Activated T-cell treated with anti-CD3 and anti-CD28 coated beads, Interleukin-2, amount 50 U/mL, for 24 hours (primary cell): Measurements from ENCODE around the gene MAMDC4.
"Not testable (repeated sequence)": the region's sequence is repeated elsewhere in the genome, so short reads cannot be mapped to it uniquely, and the experiment has no call there.

Source experiments
- DNase-seq: peaks from one replicate; pipeline ENCODE4 v3.0.0-alpha.2; 2020
- H3K27ac Mint-ChIP-seq: 2 replicates; pipeline ENCODE4 v1.8.0; 2020; ENCODE audit warnings: mild to moderate bottlenecking, mixed read lengths
- H3K27me3 Mint-ChIP-seq: 2 replicates; pipeline ENCODE4 v1.8.0; 2020; ENCODE audit warnings: mixed read lengths
- H3K36me3 Mint-ChIP-seq: 2 replicates; pipeline ENCODE4 v1.8.0; 2020; ENCODE audit warnings: low read depth, mixed read lengths
- H3K4me1 Mint-ChIP-seq: 2 replicates; pipeline ENCODE4 v1.8.0; 2020; ENCODE audit warnings: low read depth, mixed read lengths
- H3K4me3 Mint-ChIP-seq: 2 replicates; pipeline ENCODE4 v1.8.0; 2020; ENCODE audit warnings: mild to moderate bottlenecking, moderate library complexity, mixed read lengths
- H3K9me3 Mint-ChIP-seq: 2 replicates; pipeline ENCODE4 v1.8.0; 2020; ENCODE audit warnings: mixed read lengths

MAMDC4 gene

DNA sequence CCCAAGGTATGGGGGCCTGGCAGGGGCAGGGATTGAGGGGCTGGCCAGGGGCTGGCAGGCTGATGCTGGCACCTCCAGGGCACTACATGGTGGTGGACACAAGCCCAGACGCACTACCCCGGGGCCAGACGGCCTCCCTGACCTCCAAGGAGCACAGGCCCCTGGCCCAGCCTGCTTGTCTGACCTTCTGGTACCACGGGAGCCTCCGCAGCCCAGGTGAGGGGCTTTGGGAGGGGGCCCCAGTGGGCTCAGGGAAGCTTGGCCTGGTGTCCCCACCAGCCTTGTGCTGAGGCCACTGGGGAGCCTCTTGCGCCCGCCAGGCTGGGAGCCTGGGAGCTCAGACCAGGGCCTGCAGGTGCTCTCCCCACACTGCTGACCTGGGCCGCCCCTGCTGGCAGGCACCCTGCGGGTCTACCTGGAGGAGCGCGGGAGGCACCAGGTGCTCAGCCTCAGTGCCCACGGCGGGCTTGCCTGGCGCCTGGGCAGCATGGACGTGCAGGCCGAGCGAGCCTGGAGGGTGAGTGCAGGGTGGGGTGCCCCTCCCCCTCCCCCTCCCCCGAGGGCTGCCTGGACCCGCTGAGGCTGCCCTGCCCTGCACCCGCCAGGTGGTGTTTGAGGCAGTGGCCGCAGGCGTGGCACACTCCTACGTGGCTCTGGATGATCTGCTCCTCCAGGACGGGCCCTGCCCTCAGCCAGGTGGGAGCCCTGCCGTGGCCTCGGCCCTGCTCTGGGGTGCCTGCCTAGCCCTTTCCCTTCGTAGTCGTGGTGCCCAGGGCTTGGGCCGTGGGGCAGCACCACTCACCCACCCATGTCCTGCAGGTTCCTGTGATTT lies 5.7 kb downstream of the MAMDC4 start:
- Mint-ChIP-seq H3K27me3 (no peaks in the 10 kb centered on the region), H3K9me3 (no peaks in the 10 kb centered on the region), H3K36me3 (peaks cover 22% of the 10 kb centered on the region), H3K4me1 (no peaks in the 10 kb centered on the region), H3K4me3 (no peak overlapping the region), H3K27ac (no peak overlapping the region)
- DNase-seq = no peak

DNA sequence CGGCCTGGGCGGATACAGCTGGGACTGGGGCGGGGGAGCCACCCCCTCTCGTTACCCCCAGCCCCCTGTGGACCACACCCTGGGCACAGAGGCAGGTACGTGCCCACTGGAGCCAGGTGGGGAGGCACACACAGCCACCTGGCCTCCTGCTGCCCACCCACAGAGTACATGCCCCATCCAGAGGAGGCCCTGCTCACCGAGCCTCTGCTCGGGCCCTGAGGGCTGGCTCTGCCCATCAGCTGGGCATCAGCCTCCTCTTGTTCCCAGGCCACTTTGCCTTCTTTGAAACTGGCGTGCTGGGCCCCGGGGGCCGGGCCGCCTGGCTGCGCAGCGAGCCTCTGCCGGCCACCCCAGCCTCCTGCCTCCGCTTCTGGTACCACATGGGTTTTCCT lies 6.3 kb downstream of the MAMDC4 start:
- Mint-ChIP-seq H3K27ac (no peak overlapping the region), H3K9me3 (no peaks in the 10 kb centered on the region), H3K27me3 (no peaks in the 10 kb centered on the region), H3K4me3 (no peak overlapping the region), H3K4me1 (peaks cover under 1% of the 10 kb centered on the region), H3K36me3 (peaks cover 28% of the 10 kb centered on the region)
- no peak for DNase-seq

DNA sequence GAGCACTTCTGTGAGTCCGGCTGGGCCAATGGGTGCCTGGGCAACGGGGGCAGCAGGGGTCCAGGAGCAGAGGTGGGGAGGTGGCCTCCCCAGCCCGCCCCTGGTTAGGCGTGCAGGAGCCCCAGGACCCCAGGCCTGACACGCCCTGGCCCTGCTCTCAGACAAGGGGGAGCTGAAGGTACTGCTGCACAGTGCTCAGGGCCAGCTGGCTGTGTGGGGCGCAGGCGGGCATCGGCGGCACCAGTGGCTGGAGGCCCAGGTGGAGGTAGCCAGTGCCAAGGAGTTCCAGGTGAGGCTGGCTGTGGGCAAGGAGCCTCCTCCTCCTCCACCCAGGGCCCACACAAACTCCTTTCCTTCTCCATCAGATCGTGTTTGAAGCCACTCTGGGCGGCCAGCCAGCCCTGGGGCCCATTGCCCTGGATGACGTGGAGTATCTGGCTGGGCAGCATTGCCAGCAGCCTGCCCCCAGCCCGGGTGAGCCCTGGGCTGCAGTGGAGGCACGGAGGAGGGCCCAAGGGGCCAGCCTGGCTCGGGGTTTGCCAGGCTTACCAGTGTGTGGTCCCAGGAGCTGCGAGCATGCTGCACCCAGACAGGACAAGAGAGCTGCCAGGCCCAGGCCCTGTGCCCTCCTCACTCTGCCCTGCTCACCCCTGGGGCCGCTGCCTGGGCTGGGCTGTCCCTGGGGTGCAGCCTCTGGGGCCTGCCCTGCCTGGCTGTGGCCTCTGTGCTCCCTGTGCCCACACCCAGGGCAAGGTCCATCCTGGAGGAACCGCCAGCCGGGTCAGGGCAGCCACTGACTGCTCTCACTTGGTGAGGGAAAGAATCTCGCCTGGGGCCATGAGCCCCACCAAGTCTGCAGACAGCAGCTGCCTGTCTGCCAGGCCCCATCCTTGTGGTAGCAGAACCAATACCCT lies 7.0 kb downstream of the MAMDC4 start:
- Mint-ChIP-seq H3K9me3 (no peaks in the 10 kb centered on the region), H3K4me3 (no peak overlapping the region), H3K4me1 (peaks cover 7% of the 10 kb centered on the region), H3K27me3 (no peaks in the 10 kb centered on the region), H3K27ac (no peak overlapping the region), H3K36me3 (peaks cover 35% of the 10 kb centered on the region)
- no peak for DNase-seq

DNA sequence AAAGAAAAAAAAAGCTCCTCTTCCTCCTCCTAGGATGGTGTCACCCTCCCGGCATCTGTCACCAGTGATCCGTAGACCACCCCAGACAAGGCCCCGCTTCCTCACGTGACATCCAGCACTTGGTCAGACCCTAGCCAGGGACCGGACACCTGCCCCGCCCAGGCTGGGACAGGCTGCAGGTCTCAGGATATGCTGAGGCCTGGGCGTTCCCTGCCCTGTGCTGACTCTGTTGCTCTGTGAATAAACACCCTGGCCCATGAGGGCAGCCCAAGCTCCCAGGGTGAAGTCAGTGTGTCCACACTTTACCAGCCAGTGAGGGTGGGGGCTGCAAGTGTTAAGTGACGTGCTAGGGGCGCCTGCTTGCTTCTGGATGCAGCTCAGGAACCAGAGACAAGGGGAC lies 8.4 kb downstream of the MAMDC4 start:
- H3K27ac Mint-ChIP-seq = peak overlapping the region; percentile 59
- peaks cover 18% of the 10 kb centered on the region for H3K4me1 Mint-ChIP-seq
- H3K9me3 Mint-ChIP-seq = no peaks in the 10 kb centered on the region
- peaks cover 45% of the 10 kb centered on the region for H3K36me3 Mint-ChIP-seq
- no peaks in the 10 kb centered on the region for H3K27me3 Mint-ChIP-seq
- DNase-seq = no peak
- H3K4me3 Mint-ChIP-seq = no peak overlapping the region

DNA sequence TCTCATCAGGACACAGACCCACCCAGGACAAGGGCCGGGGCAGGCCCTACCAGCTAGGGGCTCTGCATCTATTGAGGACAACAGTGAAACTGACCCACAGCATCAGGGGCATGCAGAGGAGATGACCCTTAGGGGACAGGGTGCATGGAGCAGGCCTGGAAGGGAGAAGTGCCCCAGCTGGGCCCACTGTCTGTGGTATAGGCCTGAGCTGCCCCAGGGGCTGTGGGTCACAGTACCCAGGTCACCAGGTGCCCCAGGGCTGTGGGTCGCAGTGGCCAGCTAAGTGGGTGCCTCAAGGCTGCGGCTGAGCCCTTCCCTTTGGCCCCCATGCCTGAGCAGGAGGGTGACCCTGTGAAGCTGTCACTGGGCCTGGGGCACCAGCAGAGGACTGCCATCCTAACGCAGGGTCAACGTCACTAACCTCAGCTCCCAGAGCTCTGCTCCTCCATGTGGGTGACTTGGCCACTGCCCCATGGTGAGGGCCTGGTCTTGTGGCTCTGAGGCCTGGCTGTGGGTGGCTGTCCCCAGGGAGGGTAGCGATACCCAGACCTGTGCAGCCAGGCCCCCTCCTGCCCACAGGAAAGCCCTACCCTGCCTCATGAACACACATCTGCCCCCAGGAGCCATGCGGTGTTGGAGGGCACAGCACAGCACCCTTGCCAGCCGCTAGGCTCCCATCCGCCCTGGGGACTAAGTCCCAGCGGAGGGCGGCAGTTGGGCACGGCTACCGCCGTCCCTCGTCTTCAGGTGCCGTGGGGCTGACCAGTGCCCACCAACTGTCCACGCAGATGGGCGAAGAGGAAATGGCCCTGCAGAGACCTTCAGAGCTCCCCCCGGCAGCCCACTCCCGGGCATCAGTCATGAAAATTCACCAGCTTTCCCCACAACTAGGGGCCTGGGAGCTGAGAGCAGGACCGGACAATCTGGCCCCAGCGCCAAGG lies 9.1 kb downstream of the MAMDC4 start:
- DNase-seq = no peak
- H3K27me3 Mint-ChIP-seq = no peaks in the 10 kb centered on the region

DNA sequence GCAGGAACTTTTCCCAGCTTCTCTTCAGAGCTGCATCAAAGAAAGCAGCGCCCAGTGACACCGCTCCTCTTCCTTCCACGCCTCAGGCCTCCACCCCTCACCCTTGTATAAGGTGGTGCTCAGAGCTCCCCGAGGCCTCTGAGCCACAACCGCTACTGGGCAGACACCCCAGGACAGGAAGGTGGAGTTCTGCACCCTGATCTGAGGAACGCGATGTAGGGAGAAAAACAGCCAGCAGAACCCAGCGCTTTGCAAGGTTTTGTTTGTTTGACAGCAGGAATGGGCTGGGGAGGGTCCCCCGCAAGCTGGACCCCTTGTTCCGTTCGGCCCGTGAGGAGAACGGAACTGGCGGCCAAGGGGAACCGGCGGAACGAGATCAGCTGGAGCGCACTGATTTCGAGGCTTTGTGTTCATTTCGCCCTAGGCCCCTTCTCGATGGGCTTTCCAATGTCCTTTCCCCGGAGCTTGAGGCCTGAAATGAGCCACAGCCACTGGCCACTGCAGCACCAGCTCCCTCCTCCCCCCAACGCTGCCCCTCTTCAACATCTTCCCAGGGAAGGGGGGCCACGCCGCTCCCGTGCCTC lies 9.8 kb downstream of the MAMDC4 start:
- Mint-ChIP-seq H3K4me1 (peaks cover 18% of the 10 kb centered on the region), H3K36me3 (peaks cover 47% of the 10 kb centered on the region), H3K27ac (no peak overlapping the region), H3K9me3 (no peaks in the 10 kb centered on the region), H3K27me3 (no peaks in the 10 kb centered on the region), H3K4me3 (no peak overlapping the region)
- no peak for DNase-seq

More for the DNA sequence above, 9.1 kb downstream of the MAMDC4 start:
- H3K9me3 Mint-ChIP-seq = no peaks in the 10 kb centered on the region
- H3K4me1 Mint-ChIP-seq = peaks cover 18% of the 10 kb centered on the region
- peaks cover 47% of the 10 kb centered on the region for H3K36me3 Mint-ChIP-seq
- H3K4me3 Mint-ChIP-seq = no peak overlapping the region
- H3K27ac Mint-ChIP-seq = no peak overlapping the region

DNA sequence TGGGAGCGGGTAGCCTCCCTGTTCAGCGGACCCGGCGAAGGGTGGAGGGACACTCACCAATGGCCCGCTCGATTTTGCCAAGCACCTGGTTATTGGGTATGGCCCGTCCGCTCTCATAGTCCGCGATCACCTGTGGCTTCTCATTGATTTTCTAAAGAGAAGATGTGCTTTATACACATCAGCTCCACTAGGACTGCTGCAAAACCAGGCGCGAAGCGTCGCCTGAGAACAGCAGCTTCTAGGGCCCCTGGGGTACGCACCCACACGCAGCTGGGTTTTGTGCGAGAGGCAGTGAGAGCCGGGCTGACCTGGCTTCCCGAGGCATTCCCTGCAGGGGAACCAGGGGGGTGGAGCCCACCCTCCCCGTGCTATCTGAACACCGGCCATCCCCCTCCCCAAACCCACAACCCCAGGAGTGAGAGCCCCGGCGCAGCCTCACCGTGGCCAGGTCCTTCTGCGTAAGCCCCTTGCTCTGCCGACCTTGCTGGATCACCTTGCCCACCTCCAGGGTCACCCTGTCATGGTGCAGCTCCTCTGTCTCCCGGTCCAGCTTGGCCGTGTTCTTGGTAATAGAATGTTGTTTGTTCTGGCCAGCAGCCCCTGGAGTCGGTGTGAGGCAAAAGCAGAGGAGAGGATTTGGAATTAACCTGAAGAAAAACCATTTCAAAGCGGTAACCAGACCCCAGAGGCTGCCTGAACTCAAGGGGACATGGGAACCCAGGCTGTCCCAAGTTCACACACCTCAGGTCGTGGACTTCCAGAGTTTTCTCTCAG lies 10.9 kb downstream of the MAMDC4 start:
- no peaks in the 10 kb centered on the region for H3K9me3 Mint-ChIP-seq
- H3K27me3 Mint-ChIP-seq = no peaks in the 10 kb centered on the region
- no peak overlapping the region for H3K4me3 Mint-ChIP-seq
- no peak for DNase-seq
- no peak overlapping the region for H3K27ac Mint-ChIP-seq
- peaks cover 22% of the 10 kb centered on the region for H3K4me1 Mint-ChIP-seq
- H3K36me3 Mint-ChIP-seq = peaks cover 49% of the 10 kb centered on the region

DNA sequence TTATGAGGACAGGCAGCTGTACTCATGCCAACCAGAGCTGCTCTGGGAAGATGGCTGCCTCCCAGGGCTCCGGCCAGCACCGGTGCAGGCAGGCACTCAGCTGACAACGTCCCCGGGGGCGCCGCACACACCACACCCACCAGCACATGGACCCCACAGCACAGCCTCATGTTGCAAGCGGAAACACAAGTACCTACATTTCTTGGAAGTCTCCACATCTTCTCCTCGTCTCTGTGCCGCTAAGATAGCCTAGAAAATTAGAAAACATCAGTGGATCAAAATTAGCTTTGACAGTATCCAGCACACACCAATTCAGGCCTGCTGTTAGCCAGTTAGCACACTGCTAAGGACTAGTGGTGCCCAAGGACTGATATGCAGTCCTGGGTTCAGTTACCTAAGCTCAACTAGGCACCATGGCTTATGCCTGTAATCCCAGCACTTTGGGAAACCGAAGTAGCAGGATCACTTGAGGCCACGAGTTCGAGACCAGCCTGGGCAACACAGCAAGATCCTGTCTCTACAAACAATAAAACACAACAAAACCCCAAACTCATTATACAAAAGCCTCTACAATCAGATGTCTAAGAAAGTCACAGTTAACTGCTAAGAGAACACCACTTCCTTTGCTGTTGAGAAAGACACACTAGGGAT lies 11.6 kb downstream of the MAMDC4 start:
- DNase-seq = no peak
- peak overlapping the region; percentile 86 for H3K4me3 Mint-ChIP-seq
- no peaks in the 10 kb centered on the region for H3K27me3 Mint-ChIP-seq
- peak overlapping the region; percentile 74 for H3K27ac Mint-ChIP-seq
- no peaks in the 10 kb centered on the region for H3K9me3 Mint-ChIP-seq
- H3K36me3 Mint-ChIP-seq = peaks cover 51% of the 10 kb centered on the region
- peaks cover 23% of the 10 kb centered on the region for H3K4me1 Mint-ChIP-seq

DNA sequence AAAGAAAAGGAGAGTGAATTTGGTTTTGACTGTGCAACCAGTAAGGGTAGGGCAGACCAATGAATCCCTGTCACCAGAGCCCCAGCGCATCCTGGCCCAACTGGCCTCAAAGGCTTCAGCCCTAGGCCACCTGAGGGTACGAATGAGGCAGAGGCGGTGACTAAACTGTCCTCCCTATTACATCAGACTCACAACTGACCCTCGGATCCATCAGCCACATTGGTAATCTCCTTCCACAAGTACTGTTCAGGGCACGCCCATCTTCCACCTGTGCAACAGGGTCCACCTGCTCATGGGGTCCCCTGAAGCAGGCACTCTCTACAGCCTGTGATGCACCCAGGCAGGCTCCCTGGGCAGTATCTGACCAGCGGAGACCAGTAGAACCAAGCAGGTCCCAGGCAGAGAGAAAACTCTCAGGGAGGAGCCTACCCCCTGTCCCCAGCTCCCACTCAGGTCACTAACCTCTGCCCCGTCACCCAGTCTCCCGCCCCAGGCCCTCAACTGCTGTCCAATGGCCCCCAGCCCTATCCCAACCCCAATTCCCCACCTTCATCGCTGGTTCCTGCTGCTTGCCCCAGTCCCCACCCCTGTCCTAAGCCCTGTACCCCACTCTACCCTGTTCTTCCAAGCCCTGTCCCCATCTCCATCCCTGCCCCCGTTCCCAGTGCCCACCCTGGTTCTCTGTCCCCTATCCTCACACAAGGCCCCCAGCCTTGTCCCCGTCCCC lies 13.1 kb downstream of the MAMDC4 start:
- H3K36me3 Mint-ChIP-seq = peaks cover 51% of the 10 kb centered on the region
- peak overlapping the region; percentile 86 for H3K27ac Mint-ChIP-seq
- peak overlapping the region; percentile 86 for H3K4me3 Mint-ChIP-seq
- no peak for DNase-seq
- H3K9me3 Mint-ChIP-seq = no peaks in the 10 kb centered on the region
- H3K27me3 Mint-ChIP-seq = no peaks in the 10 kb centered on the region
- H3K4me1 Mint-ChIP-seq = peaks cover 24% of the 10 kb centered on the region

DNA sequence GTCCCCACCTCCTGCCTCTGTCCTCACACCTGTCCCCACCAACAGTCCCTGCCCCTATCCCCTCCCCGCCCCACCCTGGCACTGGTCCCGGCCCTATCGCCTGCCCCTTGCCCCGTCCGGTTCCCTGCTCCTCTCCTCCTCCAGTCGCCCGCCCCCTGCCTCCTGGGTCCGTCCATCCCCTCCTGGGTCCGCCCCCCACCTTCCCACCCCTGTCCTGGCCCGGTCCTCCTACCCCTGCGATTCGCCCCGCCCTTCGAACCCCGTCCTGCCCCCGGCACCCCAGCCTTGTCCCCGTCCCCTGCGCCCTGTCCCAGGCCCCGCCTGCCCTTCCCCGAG lies 13.6 kb downstream of the MAMDC4 start:
- no peaks in the 10 kb centered on the region for H3K27me3 Mint-ChIP-seq
- no peak for DNase-seq
- H3K9me3 Mint-ChIP-seq = no peaks in the 10 kb centered on the region
- peaks cover 24% of the 10 kb centered on the region for H3K4me1 Mint-ChIP-seq
- H3K36me3 Mint-ChIP-seq = peaks cover 47% of the 10 kb centered on the region
- peak overlapping the region; percentile 90 for H3K27ac Mint-ChIP-seq
- peak overlapping the region; percentile 86 for H3K4me3 Mint-ChIP-seq

DNA sequence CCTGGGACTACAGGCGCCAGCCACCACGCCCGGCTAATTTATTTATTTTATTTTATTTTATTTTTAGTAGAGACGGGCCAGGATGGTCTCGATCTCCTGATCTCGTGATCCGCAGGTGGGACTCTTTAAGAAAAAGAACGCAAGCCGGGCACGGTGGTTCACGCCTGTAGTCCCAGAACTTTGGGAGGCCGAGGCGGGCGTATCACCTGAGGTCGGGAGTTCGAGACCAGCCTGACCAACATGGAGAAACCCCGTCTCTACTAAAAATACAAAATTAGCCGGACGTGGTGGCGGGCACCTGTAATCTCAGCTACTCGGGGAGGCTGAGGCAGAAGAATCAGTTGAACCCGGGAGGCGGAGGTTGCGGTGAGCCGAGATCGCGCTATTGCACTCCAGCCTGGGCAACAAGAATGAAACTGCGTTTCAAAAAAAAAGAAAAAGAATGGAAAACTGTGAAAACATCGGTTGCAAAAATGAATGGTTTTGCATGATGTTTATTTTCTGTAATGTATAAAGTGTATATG lies 14.8 kb downstream of the MAMDC4 start:
- H3K27me3 Mint-ChIP-seq = not testable (repeated sequence)
- H3K4me1 Mint-ChIP-seq = peaks cover 24% of the 10 kb centered on the region
- H3K27ac Mint-ChIP-seq = peak overlapping the region; percentile 76

DNA sequence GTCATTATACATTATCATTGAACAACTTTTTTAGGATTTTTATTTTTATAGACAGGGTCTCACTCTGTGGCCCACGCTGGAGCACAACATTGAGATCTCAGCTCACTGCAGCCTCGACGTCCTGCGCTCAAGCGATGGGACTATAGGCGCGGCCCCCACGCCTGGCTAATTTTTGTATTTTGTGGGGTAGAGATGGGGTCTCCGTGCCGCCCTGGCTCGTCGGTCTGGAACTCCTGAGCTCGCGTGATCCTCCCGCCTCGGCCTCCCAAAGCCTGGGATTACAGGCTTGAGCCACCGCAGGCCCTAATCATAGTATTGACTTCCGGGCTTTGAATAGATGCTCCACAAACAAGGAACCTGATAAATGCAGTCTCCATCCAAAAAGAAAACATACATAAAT lies 15.3 kb downstream of the MAMDC4 start:
- Mint-ChIP-seq H3K9me3 (no peaks in the 10 kb centered on the region), H3K36me3 (peaks cover 32% of the 10 kb centered on the region), H3K4me3 (peak overlapping the region; percentile 79), H3K4me1 (peaks cover 24% of the 10 kb centered on the region), H3K27me3 (no peaks in the 10 kb centered on the region), H3K27ac (peak overlapping the region; percentile 59)
- no peak for DNase-seq

More for the DNA sequence above, 14.8 kb downstream of the MAMDC4 start:
- peaks cover 38% of the 10 kb centered on the region for H3K36me3 Mint-ChIP-seq
- peak overlapping the region; percentile 79 for H3K4me3 Mint-ChIP-seq
- not testable (repeated sequence) for DNase-seq, H3K9me3 Mint-ChIP-seq
